Upper lobe of left lung (tissue), 4 donors: Measurements from ENCODE around the gene SLC30A1.

Experiments used
- EP300 ChIP-seq, 4 donors: sonication (generic); formaldehyde crosslinking; IDR thresholded peaks; one replicate each; pipeline ENCODE4 v1.5.1; 2017; ENCODE audit warnings: antibody characterized with exemption in 4 of 4, control low read depth in 2 of 4
- POLR2A ChIP-seq, 4 donors: fragments of 450-650 bp; IDR thresholded peaks; one replicate each; pipeline ENCODE4 v1.5.1; 2016 to 2017; ENCODE audit warnings: antibody characterized with exemption in 4 of 4, mild to moderate bottlenecking in 2 of 4
- POLR2AphosphoS5 ChIP-seq, 2 donors: sonication (generic); formaldehyde crosslinking; IDR thresholded peaks; one replicate each; pipeline ENCODE4 v1.5.1; 2017; ENCODE audit warnings: antibody characterized with exemption in 2 of 2
- TF ChIP-seq, protein P1 (sequence below), 6 experiments: fragments of 450-650 bp in 4 of 6; fragments of 200-600 bp in 2 of 6; sonication (generic) in 2 of 6; IDR thresholded peaks; one replicate each; pipeline ENCODE4 v1.5.1; 2016 to 2019; ENCODE audit warnings: antibody characterized with exemption in 6 of 6

DNA sequence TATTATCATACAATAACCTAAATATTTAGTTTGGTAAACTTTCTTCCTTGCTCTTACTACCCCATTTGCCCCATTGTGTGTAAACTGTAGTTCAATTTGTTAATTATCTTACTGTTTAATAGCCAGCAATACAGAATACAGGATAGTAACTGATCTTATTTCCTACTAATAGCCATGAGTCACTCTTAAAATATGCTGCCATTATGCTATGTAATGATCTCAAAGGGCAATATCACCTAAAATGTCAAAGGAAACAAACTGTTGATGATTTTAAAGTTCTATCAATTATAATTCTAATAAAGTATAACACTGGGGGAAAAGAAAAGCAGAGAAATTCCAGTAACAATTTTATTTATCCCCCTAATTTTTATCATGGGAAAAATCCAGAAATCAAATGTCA, 4.3 kb downstream of the SLC30A1 start:
- TF ChIP-seq EP300 (IDR thresholded peaks at IDR 0.05) (no peak), POLR2A (IDR thresholded peaks at IDR 0.05) (no peak), POLR2AphosphoS5 (IDR thresholded peaks at IDR 0.05) (no peak)
- TF ChIP-seq, protein P1, sequence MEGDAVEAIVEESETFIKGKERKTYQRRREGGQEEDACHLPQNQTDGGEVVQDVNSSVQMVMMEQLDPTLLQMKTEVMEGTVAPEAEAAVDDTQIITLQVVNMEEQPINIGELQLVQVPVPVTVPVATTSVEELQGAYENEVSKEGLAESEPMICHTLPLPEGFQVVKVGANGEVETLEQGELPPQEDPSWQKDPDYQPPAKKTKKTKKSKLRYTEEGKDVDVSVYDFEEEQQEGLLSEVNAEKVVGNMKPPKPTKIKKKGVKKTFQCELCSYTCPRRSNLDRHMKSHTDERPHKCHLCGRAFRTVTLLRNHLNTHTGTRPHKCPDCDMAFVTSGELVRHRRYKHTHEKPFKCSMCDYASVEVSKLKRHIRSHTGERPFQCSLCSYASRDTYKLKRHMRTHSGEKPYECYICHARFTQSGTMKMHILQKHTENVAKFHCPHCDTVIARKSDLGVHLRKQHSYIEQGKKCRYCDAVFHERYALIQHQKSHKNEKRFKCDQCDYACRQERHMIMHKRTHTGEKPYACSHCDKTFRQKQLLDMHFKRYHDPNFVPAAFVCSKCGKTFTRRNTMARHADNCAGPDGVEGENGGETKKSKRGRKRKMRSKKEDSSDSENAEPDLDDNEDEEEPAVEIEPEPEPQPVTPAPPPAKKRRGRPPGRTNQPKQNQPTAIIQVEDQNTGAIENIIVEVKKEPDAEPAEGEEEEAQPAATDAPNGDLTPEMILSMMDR (IDR thresholded peaks at IDR 0.05), result no peak
